Thoracic aorta (tissue), 2 donors: Measurements from ENCODE around the gene PHLDB2. TPM values are rescaled to one million over a fixed set of nuclear protein-coding genes. Genes with fewer than 3 reads are reported as not detected.

ENCODE experiments used
- ATAC-seq: fragments of 150-250 bp; one replicate; pipeline ENCODE4 v1.8.0; 2017; ENCODE audit warnings: low read depth; ENCODE audit not compliant: insufficient number of reproducible peaks, low FRiP score
- DNase-seq: peaks from one replicate; pipeline ENCODE4 v3.0.0-alpha.2; 2020; ENCODE audit warnings: low spot score
- H3K27ac ChIP-seq, 2 donors: fragments of 200-600 bp; sonication (generic); 1 replicate in 1 of 2; 2 replicates in 1 of 2; pipeline ENCODE4 v1.5.1; 2016; ENCODE audit warnings: mild to moderate bottlenecking in 2 of 2, moderate library complexity in 2 of 2
- H3K27me3 ChIP-seq: fragments of 200-600 bp; sonication (generic); replicated peaks from 2 replicates; pipeline ENCODE4 v1.6.0; 2016; ENCODE audit warnings: mild to moderate bottlenecking; ENCODE audit not compliant: insufficient read depth
- H3K36me3 ChIP-seq: fragments of 200-600 bp; sonication (generic); one replicate; pipeline ENCODE4 v1.5.1; 2016
- H3K4me1 ChIP-seq, 2 donors: fragments of 200-600 bp; sonication (generic); 1 replicate in 1 of 2; 2 replicates in 1 of 2; pipeline versions ENCODE4 v1.5.1 to v1.6.0; 2016; ENCODE audit warnings: low read depth in 2 of 2, mild to moderate bottlenecking in 1 of 2; ENCODE audit not compliant: control insufficient read depth in 1 of 2
- H3K4me3 ChIP-seq: fragments of 200-600 bp; sonication (generic); 2 replicates; pipeline ENCODE4 v1.5.1; 2016; ENCODE audit warnings: mild to moderate bottlenecking
- H3K9me3 ChIP-seq: fragments of 200-600 bp; sonication (generic); 2 replicates; pipeline ENCODE4 v1.5.1; 2016
- CTCF ChIP-seq: fragments of 200-600 bp; sonication (generic); IDR thresholded peaks from one replicate; pipeline ENCODE4 v1.5.1; 2019; ENCODE audit warnings: antibody characterized with exemption
- total RNA-seq, 2 donors: library from RNA; depleted of rRNA; stranded (reverse); fragments of >200 nt; gene quantifications; one replicate each; pipeline versions ENCODE4 v1.1.0 to v1.2.3, GENCODE V29; 2016

PHLDB2 gene
- total RNA-seq, 2 donors from 2014 or later: 99.0 to 140 TPM

GRCh38 chr3:111907151-111907550, 48.1 kb downstream of the PHLDB2 start:
- Histone ChIP-seq H3K4me3 (no peak overlapping the region), H3K27me3 (no peaks in the 10 kb centered on the region), H3K36me3 (no peaks in the 10 kb centered on the region), H3K9me3 (no peaks in the 10 kb centered on the region), H3K4me1 (peaks cover 32 to 47% of the 10 kb centered on the region in 2 donors), H3K27ac (no peak overlapping the region)
- DNase-seq (no peak), ATAC-seq (no peak)
- TF ChIP-seq CTCF: no peak

DNA sequence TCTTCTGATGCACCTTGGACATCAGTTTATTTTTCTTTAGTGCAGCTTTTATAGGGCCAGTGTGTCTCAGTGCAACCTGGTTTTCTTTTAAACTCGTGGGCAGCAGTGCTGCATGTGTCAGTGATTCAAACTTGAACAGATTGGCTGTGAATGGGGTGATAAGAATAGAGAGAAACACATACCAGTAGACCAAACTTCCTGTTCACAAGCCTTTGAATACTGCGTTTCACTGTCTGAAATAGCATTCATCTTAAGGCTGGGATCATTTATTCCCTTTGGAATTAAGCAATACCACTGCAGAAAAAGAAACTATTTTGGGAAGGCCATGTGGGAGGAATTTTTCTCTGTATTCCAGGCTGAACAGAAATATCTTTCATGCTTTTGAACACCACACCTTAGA, 51.7 kb downstream of the PHLDB2 start:
- peak overlapping the region; percentile 7 to 59 for H3K27ac ChIP-seq
- peak overlapping the region; percentile 13 for H3K4me3 ChIP-seq
- H3K4me1 ChIP-seq: peaks cover 16 to 45% of the 10 kb centered on the region in 2 donors
- DNase-seq (no peak), ATAC-seq (peak; percentile 31)
- no peaks in the 10 kb centered on the region for H3K27me3 ChIP-seq
- H3K36me3 ChIP-seq: peaks cover 5% of the 10 kb centered on the region
- H3K9me3 ChIP-seq: no peaks in the 10 kb centered on the region
- TF ChIP-seq CTCF: no peak

GRCh38 chr3:111911446-111911845, 52.4 kb downstream of the PHLDB2 start:
- Histone ChIP-seq H3K36me3 (peaks cover 5% of the 10 kb centered on the region), H3K27me3 (no peaks in the 10 kb centered on the region), H3K9me3 (no peaks in the 10 kb centered on the region), H3K27ac (peak overlapping the region; percentile 47 to 59), H3K4me1 (peaks cover 16 to 41% of the 10 kb centered on the region in 2 donors), H3K4me3 (no peak overlapping the region)
- no peak for DNase-seq
- no peak for ATAC-seq
- no peak for TF ChIP-seq CTCF

- no peaks in the 10 kb centered on the region for H3K9me3 ChIP-seq
- DNase-seq: no peak
- no peak overlapping the region for H3K4me3 ChIP-seq
- H3K27ac ChIP-seq: no peak overlapping the region
- ATAC-seq: no peak
- H3K36me3 ChIP-seq: peaks cover 5% of the 10 kb centered on the region
- peaks cover 16 to 35% of the 10 kb centered on the region in 2 donors for H3K4me1 ChIP-seq
- H3K27me3 ChIP-seq: no peaks in the 10 kb centered on the region
- no peak for TF ChIP-seq CTCF
Observed at GRCh38 chr3:111913163-111913763, 54.2 kb downstream of the PHLDB2 start.

DNA sequence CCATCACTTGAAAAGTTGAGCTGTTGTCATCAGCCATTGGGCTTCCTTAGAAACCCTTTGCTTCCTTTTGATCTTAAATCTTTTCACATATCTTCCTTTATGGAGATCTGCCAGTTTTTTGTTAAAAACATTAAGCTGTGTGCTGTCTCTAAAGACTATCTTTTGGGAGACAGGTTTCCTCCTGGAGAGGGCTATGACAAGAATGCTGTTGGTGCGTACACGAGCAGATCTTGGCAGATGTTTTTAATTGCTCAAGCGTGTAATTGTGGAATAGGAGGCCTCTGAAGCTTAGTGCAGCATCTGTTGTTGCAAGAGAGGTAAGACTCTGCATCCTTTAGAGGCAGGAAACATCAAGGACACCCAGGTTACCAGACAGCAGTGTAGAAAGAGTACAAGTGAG, 56.8 kb downstream of the PHLDB2 start:
- no peak overlapping the region for H3K4me3 ChIP-seq
- TF ChIP-seq CTCF: no peak
- no peaks in the 10 kb centered on the region for H3K27me3 ChIP-seq
- DNase-seq (no peak), ATAC-seq (no peak)
- H3K9me3 ChIP-seq: no peaks in the 10 kb centered on the region
- peaks cover 10 to 39% of the 10 kb centered on the region in 2 donors for H3K4me1 ChIP-seq
- H3K36me3 ChIP-seq: peaks cover 9% of the 10 kb centered on the region
- no peak overlapping the region for H3K27ac ChIP-seq
